GM19351 (cell line): Measurements from ENCODE around the gene STK10.

Source experiments
- ATAC-seq: cut with Tn5 transposase; IDR thresholded peaks from one replicate; pipeline ENCODE4 v1.9.1; 2021; ENCODE audit warnings: mild to moderate bottlenecking, moderate library complexity; ENCODE audit not compliant: unreplicated experiment

STK10 gene

GRCh38 chr5:172144931-172145869 lies 42.8 kb downstream of the STK10 start:
- no peak for ATAC-seq

GRCh38 chr5:172144291-172144815 lies 43.7 kb downstream of the STK10 start:
- no peak for ATAC-seq

GRCh38 chr5:172143875-172144274 lies 44.1 kb downstream of the STK10 start:
- no peak for ATAC-seq

GRCh38 chr5:172142709-172143215 lies 45.3 kb downstream of the STK10 start:
- ATAC-seq: no peak

- no peak for ATAC-seq
These were observed 46.1 kb downstream of the STK10 start for GRCh38 chr5:172141949-172142319.

- no peak for ATAC-seq
These were observed 47.2 kb downstream of the STK10 start for GRCh38 chr5:172140866-172141265.

GRCh38 chr5:172140120-172140519 lies 47.9 kb downstream of the STK10 start:
- ATAC-seq: no peak

GRCh38 chr5:172137046-172137445 lies 51.0 kb downstream of the STK10 start:
- no peak for ATAC-seq

GRCh38 chr5:172133359-172134029 lies 54.5 kb downstream of the STK10 start:
- no peak for ATAC-seq

- ATAC-seq: no peak
These were observed 56.3 kb downstream of the STK10 start for GRCh38 chr5:172131690-172132089.

- no peak for ATAC-seq
These were observed 58.6 kb downstream of the STK10 start for GRCh38 chr5:172129256-172129910.

GRCh38 chr5:172127581-172127980 lies 60.4 kb downstream of the STK10 start:
- no peak for ATAC-seq

GRCh38 chr5:172123269-172123692 lies 64.7 kb downstream of the STK10 start:
- ATAC-seq: no peak

- no peak for ATAC-seq
These were observed 67.9 kb downstream of the STK10 start for GRCh38 chr5:172119921-172120688.

- ATAC-seq: no peak
These were observed 69.1 kb downstream of the STK10 start for GRCh38 chr5:172118891-172119290.

GRCh38 chr5:172117977-172118701 lies 69.9 kb downstream of the STK10 start:
- ATAC-seq: no peak

- ATAC-seq: no peak
These were observed 72.5 kb downstream of the STK10 start for GRCh38 chr5:172115541-172115982.

- ATAC-seq: peak; percentile 64
These were observed 73.1 kb downstream of the STK10 start for GRCh38 chr5:172114875-172115422.

GRCh38 chr5:172113036-172113435 lies 75.0 kb downstream of the STK10 start:
- no peak for ATAC-seq
